Heart right ventricle (tissue), 16 donors: ENCODE measurements around the gene IDH1. TPM values are rescaled to one million over a fixed set of nuclear protein-coding genes. Genes with fewer than 3 reads are reported as not detected.
"Not testable (repeated sequence)": the region's sequence is repeated elsewhere in the genome, so short reads cannot be mapped to it uniquely, and the experiment has no call there.

ENCODE experiments used
- ATAC-seq, 8 donors: fragments of 200-7000 bp; cut with Tn5 transposase; one replicate each; pipeline ENCODE4 v1.9.1; 2020; ENCODE audit warnings: mild to moderate bottlenecking in 8 of 8, moderate library complexity in 8 of 8, moderate number of reproducible peaks in 1 of 8
- DNase-seq, 2 donors: peaks; one replicate each; pipeline ENCODE4 v3.0.0-alpha.2; 2020
- H3K27ac ChIP-seq, 10 donors: fragments of 200-600 bp; sonication (generic) in 2 of 10; one replicate each; pipeline versions ENCODE4 v1.5.0 to v1.8.0; 2020 to 2022; ENCODE audit warnings: mild to moderate bottlenecking in 3 of 10
- H3K27me3 ChIP-seq, 7 donors: fragments of 200-600 bp; one replicate each; pipeline ENCODE4 v1.8.0; 2021 to 2022; ENCODE audit warnings: mild to moderate bottlenecking in 2 of 7
- H3K36me3 ChIP-seq, 9 donors: fragments of 200-600 bp; sonication (generic) in 1 of 9; one replicate each; pipeline versions ENCODE4 v1.5.0 to v1.8.0; 2020 to 2022; ENCODE audit warnings: mild to moderate bottlenecking in 2 of 9
- H3K4me1 ChIP-seq, 9 donors: fragments of 200-600 bp; sonication (generic) in 1 of 9; one replicate each; pipeline versions ENCODE4 v1.5.0 to v1.8.0; 2020 to 2022; ENCODE audit warnings: mild to moderate bottlenecking in 4 of 9
- H3K4me3 ChIP-seq, 10 donors: fragments of 200-600 bp; sonication (generic) in 2 of 10; one replicate each; pipeline versions ENCODE4 v1.5.0 to v1.8.0; 2020 to 2022; ENCODE audit warnings: mild to moderate bottlenecking in 7 of 10, moderate library complexity in 2 of 10
- H3K9me3 ChIP-seq, 11 donors: fragments of 200-600 bp in 10 of 11; sonication (generic) in 2 of 11; one replicate each; pipeline versions ENCODE4 v1.5.0 to v1.8.0; 2013 to 2022; ENCODE audit warnings: mild to moderate bottlenecking in 2 of 11, control low read depth in 1 of 11, moderate library complexity in 1 of 11
- CTCF ChIP-seq, 9 donors: fragments of 200-600 bp; sonication (generic) in 2 of 9; IDR thresholded peaks; one replicate each; pipeline versions ENCODE4 v1.5.0 to v1.8.0; 2021 to 2022; ENCODE audit warnings: antibody characterized with exemption in 9 of 9, mild to moderate bottlenecking in 5 of 9, moderate library complexity in 1 of 9
- WGBS, 2 donors: extraction: QIAGEN DNeasy Blood & Tissue Kit; methylation state at CpG; one replicate each; pipeline ENCODE4 v1.1.7; 2013; ENCODE audit warnings: inconsistent platforms in 1 of 2; 5-methylcytosine and 5-hydroxymethylcytosine counted together
- intact Hi-C, 10 donors: fragments of 100-400 bp; cut with DNase I; formaldehyde crosslinking; loops; one replicate each; pipeline versions ENCODE4 v1.11.1 to v1.14.2; 2022
- polyA plus RNA-seq, 2 donors: library from polyadenylated mRNA; stranded (reverse); fragments of 200-250 nt; gene quantifications; one replicate each; pipeline ENCODE4 v1.2.3, GENCODE V29; 2013
- total RNA-seq, 10 donors: library from RNA; stranded (reverse); fragmentation: NEBNext Ultra II Directional in 3 of 10; extraction: Animal tissue kit (Norgen Biotek cat#: 25700) in 3 of 10; gene quantifications; one replicate each; pipeline versions ENCODE4 v1.2.1 to v1.2.4, GENCODE V29; 2021 to 2023
- donor health status: Arrhythmogenic right ventricular cardiomyopathy.
- donor health status: ischemic (EF 13 %, LVEDD 7.1; RV severe dilation, severe dysfunction).
- donor health status: healthy with polysubstance abuse.
- donor health status: DM: no; HTN: yes; CAD: no.
- donor health status: DM: no; HTN: no; CAD: no.
- donor health status: ischemic (EF 25% LVEDD 6.9; RV normal size, moderate dysfunction).
- donor health status: ischemic (EF 25% LVEDD 5.7; RV mildly dilated, moderate dysfunction).
- donor health status: healthy.
- donor health status: DM: yes; HTN: yes; CAD: no.
- donor health status: Ischemic cardiomyopathy.
- donor health status: ischemic (EF 35%, LVEDD 5.7; RV mildly dilated, moderate dysfunction).
- donor health status: nonischemic (EF 11% LVEDD 7.7; RV severe dilation, severe dysfunction).
- donor health status: DM: yes; HTN: yes; CAD: no.
- donor health status: PGD.
- donor health status: ischemic (EF 29% LVEDD 5.4; RV normal size, mild dysfunction).
- donor health status: nonischemic (EF 23%, LVEDD 6.1; RV moderate dilation, normal function).

The IDH1 gene
- total and polyA plus RNA-seq, 12 donors, result 15.3 to 71.3 (median 31.8) TPM

- peak overlapping the region; percentile 73 to 99 (median 90) for H3K4me3 ChIP-seq
- ATAC-seq (no peak), DNase-seq (no peak)
- H3K9me3 ChIP-seq, result peaks cover 0 to 5% (median 0%) of the 10 kb centered on the region in 11 donors
- intact Hi-C loops, result loop anchor here in 3 of 10 donors (1.0 to 10.0 kb wide), 3 partner anchors 12 to 642 kb away; partner anchors contain the start of genes IDH1 (in 1 of the 3) and METTL21A (in 1 of the 3)
- H3K4me1 ChIP-seq, result peaks cover 0 to 41% (median 35%) of the 10 kb centered on the region in 9 donors
- H3K36me3 ChIP-seq, result peaks cover 0 to 10% (median 0%) of the 10 kb centered on the region in 9 donors
- 3 to 5% methylated on average over 3 of the region's 3 CpGs for WGBS, 2 donors
- no peak for TF ChIP-seq CTCF (IDR thresholded peaks at IDR 0.05)
- H3K27ac ChIP-seq, result peak overlapping the region in 9 of 10 donors; percentile 89 to 99 (median 96)
- no peaks in the 10 kb centered on the region for H3K27me3 ChIP-seq
Measured at GRCh38 chr2:208266936-208267335, 12.1 kb upstream of the IDH1 start.

DNA sequence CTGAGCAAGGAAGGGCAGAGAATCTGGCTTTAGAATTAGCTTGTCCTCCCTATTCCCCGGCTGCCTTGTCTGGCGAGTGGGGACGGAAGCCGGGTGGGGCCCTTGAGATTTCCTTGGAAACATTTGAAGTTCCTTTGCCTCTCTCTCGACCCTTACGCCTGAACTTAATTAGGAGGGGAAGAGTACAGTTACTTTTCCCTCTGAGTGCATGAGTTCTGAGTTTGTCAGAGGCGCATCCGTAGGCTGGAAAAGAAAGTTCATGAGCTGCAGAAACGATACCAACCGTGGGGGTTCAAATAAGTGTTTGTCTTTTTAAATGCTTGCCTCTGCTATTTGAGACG, 11.7 kb upstream of the IDH1 start:
- no peak for DNase-seq
- intact Hi-C loops, result loop anchor here in 3 of 10 donors (1.0 to 10.0 kb wide), 3 partner anchors 11 to 642 kb away; partner anchors contain the start of genes IDH1 (in 1 of the 3) and METTL21A (in 1 of the 3)
- H3K4me3 ChIP-seq, result peak overlapping the region; percentile 73 to 99 (median 90)

GRCh38 chr2:208265801-208266552, 11.1 kb upstream of the IDH1 start, which contains the start of gene PIKFYVE:
TSS of gene PIKFYVE (plus strand) at chr2:208266255. CDS start at chr2:208271520, 5,265 bp downstream.
- DNase-seq, result peak; percentile 92 to 98
- peak in 2 of 9 donors; percentile 16 to 26 for TF ChIP-seq CTCF (IDR thresholded peaks at IDR 0.05)
- Histone ChIP-seq H3K4me3 (peak within 1 kb of the TSS; percentile 73 to 99 (median 90)), H3K4me1 (peaks cover 0 to 41% (median 35%) of the 10 kb centered on the region in 9 donors), H3K27ac (peak within 1 kb of the TSS; percentile 66 to 99 (median 96)), H3K36me3 (peaks cover 0 to under 1% (median 0%) of the 10 kb centered on the region in 9 donors), H3K9me3 (peaks cover 0 to 5% (median 0%) of the 10 kb centered on the region in 11 donors), H3K27me3 (no peaks in the 10 kb centered on the region)
- WGBS, 2 donors, result 0 to 1% methylated on average over 49 to 50 of the region's 50 CpGs
- peak; percentile 97 to 98 (median 97) for ATAC-seq
- intact Hi-C loops, result loop anchor here in 3 of 10 donors (1.0 to 10.0 kb wide), 3 partner anchors 11 to 641 kb away; partner anchors contain the start of genes IDH1 (in 1 of the 3) and METTL21A (in 1 of the 3)

More for the DNA sequence above, 11.7 kb upstream of the IDH1 start:
- 0 to 1% methylated on average over 11 of the region's 11 CpGs for WGBS, 2 donors
- peaks cover 0 to 41% (median 35%) of the 10 kb centered on the region in 9 donors for H3K4me1 ChIP-seq
- peaks cover 0 to 5% (median 0%) of the 10 kb centered on the region in 11 donors for H3K9me3 ChIP-seq
- H3K27me3 ChIP-seq, result no peaks in the 10 kb centered on the region
- ATAC-seq, result peak in 1 of 8 donors; percentile 10
- TF ChIP-seq CTCF (IDR thresholded peaks at IDR 0.05), result no peak
- H3K36me3 ChIP-seq, result peaks cover 0 to 6% (median 0%) of the 10 kb centered on the region in 9 donors
- peak overlapping the region; percentile 66 to 99 (median 96) for H3K27ac ChIP-seq

- 3% methylated on average over 9 of the region's 9 CpGs for WGBS, 2 donors
- ATAC-seq (peak in 7 of 8 donors; percentile 37 to 61 (median 57)), DNase-seq (no peak)
- peaks cover 0 to 5% (median 0%) of the 10 kb centered on the region in 11 donors for H3K9me3 ChIP-seq
- intact Hi-C loops, result loop anchor here in 2 of 10 donors (5.0 to 10.0 kb wide), 2 partner anchors 52 to 641 kb away; partner anchors contain the start of gene METTL21A (in 1 of the 2)
- H3K36me3 ChIP-seq, result no peaks in the 10 kb centered on the region
- peaks cover 0 to 41% (median 35%) of the 10 kb centered on the region in 9 donors for H3K4me1 ChIP-seq
- H3K4me3 ChIP-seq, result peak overlapping the region; percentile 48 to 99 (median 88)
- H3K27me3 ChIP-seq, result no peaks in the 10 kb centered on the region
- TF ChIP-seq CTCF (IDR thresholded peaks at IDR 0.05), result no peak
- peak overlapping the region; percentile 17 to 99 (median 96) for H3K27ac ChIP-seq
Measured at GRCh38 chr2:208265371-208265800, 10.5 kb upstream of the IDH1 start.

GRCh38 chr2:208256849-208257813, 2.3 kb upstream of the IDH1 start:
- not testable (repeated sequence) for H3K9me3 ChIP-seq, ATAC-seq, H3K27me3 ChIP-seq, DNase-seq, H3K4me3 ChIP-seq
- 43 to 55% methylated on average over 12 of the region's 12 CpGs for WGBS, 2 donors
- intact Hi-C loops, result loop anchor here in 2 of 10 donors (10.0 kb wide), 2 partner anchors 82 to 152 kb away; no protein-coding TSS in a partner anchor
- peaks cover 0 to 11% (median under 1%) of the 10 kb centered on the region in 9 donors for H3K36me3 ChIP-seq
- H3K27ac ChIP-seq, result peak overlapping the region in 9 of 10 donors; percentile 4 to 80 (median 72)
- peaks cover 0 to 42% (median 24%) of the 10 kb centered on the region in 9 donors for H3K4me1 ChIP-seq
